ENCODE data around the gene MAPK8IP3.
"Not testable (repeated sequence)": the region's sequence is repeated elsewhere in the genome, so short reads cannot be mapped to it uniquely, and the experiment has no call there.

Gene MAPK8IP3

DNA sequence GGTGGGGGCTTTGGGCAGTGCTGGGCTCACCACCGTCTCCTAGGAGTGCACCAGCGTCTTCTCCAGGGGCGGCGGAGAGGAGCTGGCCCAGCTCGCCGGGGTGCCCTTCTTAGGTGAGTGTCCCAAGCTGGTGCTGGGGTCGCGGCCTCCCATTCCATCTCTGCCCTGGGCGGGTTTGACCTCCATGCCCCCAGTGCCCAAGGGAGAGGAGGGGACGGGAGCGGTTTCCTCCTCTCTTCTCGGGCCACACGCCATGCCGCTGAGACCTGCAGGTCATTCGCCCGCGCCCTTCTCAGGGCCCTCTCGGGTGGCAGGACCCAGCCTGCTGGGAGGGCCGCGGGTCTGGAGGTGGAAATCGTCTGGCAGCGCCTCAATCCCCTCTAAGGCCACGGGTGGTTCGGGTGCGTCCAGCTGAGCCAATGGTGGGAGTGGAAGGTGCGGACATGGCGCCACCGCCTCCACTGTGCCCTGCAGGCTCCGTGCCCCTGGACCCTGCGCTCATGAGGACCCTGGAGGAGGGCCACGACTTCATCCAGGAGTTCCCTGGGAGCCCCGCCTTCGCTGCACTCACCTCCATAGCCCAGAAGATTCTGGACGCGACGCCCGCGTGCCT is 82.2 kb downstream of the MAPK8IP3 start:
- no peak for DNase-seq

DNA sequence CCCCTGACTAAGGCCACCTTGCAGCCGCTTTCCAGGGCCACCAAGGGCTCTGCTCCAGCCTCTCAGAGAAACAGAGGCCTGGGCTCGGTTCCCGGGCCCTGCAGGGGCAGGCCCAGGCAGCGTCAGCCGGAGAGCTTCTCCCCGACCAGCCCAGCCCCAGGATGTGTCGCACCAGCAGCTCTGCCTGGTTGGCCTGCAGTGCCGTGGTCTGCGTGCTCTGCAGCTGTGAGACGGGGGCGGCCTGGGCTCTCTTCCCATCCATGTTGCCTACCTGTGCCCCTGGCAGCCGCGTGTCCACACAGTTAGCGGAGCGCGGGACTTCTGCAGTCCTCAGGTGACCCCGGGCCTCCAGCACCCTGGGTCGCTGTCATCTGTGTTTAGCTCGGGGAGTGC is 82.7 kb downstream of the MAPK8IP3 start:
- no peak for DNase-seq

DNA sequence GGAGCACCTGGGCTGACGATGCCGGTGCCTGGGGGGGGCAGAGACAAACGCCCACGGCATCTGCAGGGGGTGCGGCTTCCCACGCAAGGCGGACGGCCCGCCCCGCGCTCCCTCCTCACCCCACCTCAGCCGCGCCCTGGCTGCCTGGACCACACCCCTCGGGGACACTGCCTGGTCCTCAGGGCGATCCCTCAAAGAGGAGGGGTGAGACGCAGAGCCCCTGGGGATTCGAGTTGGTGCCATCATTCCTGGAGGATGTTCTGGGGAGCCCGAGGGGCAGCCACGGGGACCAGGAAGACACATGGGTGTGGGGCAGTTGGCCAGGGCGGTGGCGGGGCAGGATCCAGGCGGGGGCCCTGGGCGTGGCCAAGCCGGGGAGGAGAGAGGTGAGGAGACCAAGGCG is 83.6 kb downstream of the MAPK8IP3 start:
- no peak for DNase-seq

DNA sequence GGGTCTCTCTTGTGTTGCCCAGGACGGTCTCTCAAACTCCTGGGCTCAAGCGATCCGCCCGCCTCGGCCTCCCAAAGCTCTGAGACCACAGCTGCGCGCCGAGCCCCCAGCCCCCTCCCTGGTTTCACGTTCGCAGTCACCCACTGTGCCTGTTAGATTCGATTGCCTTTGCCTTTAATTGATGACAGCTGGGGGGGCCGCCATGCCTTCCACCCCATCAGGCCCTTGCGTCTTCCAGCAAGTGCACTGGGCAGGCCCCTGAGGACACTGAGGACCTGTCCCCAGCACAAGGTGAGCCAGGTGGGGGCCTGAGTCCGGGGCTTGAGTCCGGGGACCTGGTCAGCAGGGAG is 84.2 kb downstream of the MAPK8IP3 start:
- no peak for DNase-seq

DNA sequence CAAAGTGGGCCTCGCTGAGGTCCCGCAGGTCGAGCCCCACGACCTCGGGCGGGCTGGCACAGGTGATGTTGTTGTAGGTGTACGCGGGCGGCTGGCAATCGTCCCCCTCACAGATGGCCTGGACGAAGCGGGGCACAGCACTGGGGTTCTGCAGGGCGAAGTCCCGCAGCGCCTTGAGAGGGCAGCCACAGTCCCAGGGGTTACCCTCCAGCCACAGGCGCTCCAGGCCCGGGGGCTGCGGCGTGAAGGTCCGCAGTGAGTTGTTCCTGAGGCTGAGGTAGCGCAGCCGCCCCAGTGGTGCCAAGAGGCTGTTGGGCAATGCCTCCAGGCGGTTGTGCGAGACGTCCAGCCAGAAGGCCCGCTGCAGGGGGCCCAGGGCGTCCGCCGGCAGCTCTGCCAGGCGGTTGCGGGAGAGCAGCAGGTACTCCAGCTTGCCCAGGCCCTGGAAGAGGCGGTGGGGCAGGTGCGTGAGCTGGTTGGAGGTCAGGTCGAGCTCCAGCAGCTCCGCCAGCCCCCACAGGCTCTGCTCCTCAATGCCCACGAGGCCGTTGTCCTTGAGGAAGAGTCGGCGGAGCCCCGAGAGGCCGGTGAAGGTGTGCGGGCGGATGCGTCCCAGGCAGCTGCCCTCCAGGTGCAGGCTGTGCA is 84.7 kb downstream of the MAPK8IP3 start:
- DNase-seq, result no peak

DNA sequence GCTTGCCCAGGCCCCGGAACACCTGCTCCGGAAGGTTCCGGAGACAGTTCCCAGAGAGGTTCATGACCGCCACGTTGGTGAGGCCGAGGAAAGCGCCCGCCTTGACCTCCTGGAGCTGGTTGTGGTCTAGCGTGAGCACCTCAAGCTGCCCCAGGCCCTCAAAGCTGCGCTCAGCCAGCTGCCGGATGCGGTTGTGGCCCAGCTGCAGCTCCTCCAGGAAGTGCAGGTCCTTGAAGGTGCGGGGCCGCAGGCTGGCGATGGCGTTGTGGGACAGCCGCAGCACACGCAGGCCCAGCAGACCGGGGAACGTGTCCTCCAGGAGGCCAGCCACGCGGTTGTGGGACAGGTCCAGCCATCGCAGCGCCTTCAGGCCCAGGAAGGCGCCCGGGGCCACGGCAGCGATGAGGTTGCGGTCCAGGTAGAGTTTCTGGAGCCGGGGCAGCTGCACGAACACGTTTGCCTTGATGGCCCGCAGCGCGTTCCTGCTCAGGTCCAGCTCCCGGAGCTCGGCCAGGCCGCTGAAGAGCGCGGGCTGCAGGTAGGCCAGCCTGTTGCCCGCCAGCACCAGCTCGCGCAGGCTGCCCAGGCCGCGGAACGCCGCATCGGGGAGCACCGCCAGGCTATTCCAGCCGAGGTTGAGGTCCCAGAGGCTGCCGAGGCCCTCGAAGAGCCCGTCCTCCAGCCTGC is 85.4 kb downstream of the MAPK8IP3 start:
- DNase-seq, result no peak

DNA sequence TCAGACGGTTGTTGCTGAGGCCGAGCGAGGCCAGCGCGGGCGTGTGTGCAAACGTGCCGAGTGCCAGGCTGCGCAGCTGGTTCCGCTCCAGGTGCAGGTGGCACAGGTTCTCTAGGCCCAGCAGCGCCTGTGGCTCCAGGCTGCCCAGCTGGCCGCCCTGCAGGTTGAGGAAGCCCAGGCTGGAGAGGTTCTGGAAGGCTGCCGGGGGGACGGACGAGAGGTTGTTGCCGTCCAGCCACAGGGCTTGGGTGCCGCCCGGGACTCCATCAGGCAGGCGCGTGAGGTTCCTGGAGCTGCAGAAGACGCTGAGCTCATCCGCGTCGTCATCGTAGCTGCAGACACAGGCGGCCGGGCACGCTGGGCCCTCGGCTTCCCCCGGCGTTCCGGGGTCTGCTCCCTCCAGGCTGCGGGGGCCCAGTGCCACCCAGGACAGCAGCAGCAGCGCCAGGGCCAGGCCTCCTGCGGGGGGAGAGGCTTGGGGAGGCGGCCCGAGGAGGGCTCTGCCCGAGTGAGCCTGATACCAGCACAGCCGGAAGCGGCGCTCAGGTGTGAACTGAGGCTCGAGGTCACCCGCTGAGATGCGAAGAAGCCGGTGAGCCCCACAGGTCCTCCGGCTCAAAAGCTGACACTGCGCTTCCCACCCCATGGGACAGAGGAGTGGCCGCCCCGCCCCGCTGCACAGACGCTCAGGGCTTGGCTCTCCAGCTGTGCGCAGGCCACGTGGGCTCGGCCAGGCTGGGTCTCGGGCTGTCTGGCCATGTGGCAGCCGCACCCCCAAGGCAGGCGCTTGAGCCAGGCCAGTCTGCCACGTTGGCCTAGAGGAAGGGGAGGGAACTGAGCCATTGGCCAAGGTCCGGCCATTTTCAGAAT is 86.2 kb downstream of the MAPK8IP3 start:
- DNase-seq, result no peak

DNA sequence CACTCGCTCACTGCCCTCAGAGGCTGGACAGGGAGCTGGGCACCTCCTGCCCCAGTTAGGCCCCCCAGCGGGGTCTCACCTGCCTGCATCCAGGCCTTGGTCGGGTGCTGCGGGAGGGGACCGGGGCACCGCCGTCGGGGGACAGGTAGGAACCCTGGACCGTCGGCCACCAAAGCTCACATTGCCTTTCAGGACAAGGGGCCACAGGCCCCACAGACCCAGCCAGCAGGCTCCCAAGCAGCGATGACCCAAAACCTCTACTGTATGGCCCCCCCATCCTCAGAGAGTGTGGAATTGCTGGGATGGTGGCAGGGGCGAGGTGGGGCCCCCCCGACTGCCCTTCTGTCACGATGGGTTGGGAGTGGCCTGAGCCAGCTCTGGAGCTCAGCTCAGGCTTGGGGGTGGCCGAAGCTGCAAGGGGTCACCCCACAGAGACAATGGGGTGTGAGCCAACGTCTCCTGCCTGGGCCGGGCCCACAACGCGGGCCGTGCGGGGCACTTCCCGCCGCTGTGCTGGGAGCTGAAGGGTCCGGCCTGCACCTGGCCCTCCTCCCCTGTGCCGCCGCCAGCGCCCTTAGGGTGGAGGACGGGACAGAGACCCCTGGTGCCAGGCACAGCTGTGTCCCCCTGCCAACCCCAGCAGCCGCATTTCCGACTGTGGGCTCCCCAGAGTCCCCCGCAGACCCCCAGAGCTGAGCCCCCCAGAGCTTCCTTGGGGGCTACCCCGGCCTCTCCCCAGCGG is 87.0 kb downstream of the MAPK8IP3 start:
- DNase-seq, result no peak

DNA sequence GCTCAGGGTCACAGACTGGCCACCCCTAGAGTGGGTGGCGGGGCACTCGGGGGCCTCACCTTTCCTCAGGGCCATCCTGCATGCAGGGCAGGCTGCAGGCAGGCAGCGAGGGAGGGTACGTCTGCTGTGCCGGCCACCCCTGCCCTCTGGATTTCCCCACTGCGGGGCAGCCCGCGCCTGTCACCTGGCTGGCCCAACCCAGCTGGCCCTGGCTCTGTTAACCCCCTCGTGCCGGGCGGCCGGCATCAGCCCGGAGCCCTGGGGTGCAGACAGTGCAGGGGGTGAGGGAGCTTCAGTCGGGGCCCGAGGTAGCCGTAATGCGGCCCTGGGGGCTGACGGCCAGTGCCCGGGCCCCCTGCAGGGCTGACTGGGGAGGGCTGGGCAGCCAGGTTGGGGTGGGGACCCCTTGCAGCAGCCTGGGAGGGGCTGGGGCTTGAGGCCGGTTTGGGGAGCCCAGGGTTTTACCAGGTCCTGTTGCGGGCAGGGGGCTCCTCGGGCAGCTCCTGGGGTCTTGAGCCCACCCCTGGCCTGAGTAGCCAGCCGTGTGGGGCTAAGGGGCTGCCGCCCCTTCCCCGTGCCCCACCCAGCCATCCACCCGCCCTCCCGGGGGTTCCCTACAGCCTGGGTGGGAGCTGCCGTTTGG is 87.7 kb downstream of the MAPK8IP3 start, which contains the start of gene IGFALS:
IGFALS (minus strand) TSS at position 128 of the 643 bp plus-strand sequence; CDS start at position 75, 53 bp downstream.
- no peak for DNase-seq

DNA sequence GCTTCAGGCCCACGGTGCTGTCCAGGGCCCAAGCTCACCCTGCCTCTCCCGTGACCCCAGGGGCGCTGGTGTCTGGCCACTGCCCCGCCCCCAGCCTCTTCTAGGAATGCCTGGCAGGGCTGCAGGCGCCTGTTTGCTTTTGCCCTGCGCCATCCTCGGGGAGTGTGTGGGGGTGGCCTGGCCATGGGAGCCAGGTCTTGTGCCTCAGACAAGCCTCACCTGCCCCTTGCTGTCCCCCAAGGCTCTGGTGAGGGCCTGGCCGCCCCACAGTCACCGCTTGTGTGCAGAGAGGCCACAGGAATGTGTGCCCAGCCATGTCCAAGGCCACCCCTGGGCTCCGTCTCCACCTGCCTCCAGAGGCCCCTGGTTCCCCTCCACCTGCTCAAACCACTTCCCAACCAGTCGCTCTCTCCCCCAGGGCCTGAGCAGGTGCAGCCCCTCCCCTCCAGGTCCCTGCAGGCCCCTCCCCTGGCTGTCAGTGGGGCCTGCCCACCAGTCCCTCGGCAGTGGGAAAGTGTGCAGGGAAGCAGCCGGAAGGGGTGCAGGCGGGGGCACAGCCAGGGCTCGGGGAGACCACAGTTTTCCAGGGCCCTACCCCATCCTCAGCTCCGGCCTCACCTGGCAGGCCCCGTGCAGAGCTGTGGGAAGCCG is 88.4 kb downstream of the MAPK8IP3 start:
- DNase-seq, result no peak

DNA sequence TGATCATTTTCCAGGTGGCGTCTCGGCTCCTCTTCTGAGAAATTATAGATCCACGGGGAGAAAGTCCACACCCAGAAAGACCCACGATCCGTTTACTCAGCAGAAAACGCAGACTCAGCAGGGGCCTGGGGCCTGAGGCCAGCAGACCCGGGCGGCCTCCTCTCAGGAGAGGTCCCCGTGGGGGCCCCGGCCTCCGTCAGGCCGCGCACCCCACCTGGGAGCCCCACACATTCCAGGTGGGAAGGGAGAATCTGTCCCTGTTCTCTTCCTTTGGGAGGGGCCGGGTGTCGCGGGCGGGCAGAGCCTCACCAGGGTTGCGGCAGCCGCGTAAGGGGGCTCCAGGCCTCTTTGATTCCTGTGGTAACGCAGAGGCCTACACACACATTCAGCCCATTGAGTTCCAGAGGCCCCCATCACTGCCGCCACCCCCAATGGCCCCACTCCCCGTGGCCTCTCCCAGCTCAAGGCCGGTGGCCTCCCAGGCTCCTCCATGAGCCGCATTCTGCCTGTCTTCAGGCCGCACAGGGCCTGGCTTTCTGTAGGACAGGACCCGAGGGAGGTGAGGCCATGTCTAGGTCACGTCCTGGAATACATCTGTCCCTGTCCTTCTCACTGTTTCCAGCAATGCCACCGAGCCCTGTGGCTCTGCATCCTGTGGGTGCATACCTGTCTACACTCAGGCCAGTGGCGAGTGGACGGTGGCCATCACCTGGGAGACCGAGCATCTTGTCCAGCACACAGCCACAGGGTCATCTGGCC is 89.1 kb downstream of the MAPK8IP3 start:
- DNase-seq, result no peak

DNA sequence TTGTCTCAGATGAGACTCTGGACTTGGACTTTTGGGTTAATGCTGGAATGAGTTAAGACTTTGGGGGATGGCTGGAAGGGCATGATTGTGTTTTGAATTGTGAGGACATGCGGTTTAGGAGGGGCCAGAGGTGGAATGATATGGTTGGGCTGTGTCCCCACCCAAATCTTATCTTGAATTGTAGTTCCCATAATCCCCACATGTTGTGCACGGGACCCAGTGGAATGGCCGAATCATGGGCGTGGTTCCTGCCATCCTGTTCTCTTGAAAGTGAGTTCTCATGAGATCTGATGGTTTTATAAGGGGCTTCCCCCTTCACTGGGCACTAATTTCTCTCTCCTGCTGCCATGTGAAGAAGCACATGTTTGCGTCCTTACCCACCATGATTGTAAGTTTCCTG is 93.3 kb downstream of the MAPK8IP3 start:
- DNase-seq, result not testable (repeated sequence)

DNA sequence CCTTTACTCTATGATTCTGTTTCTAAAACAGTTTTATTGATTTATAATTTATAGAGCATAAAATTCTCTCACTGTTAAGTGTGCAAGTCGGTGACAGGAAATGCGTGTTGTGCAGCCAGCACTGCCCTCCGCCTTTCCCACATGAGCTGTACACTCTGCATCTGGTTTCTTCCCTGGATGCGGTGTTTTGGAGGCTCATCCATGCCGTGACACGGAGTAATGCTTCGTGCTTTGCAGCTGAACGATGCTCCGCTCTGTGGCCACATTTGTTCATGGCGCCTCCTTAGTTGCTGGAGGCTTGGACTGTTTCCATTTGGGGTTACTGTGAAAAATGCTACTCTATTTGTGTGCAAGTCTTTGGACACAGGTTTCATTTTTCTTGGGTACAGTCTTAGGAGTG is 94.7 kb downstream of the MAPK8IP3 start:
- DNase-seq, result no peak

DNA sequence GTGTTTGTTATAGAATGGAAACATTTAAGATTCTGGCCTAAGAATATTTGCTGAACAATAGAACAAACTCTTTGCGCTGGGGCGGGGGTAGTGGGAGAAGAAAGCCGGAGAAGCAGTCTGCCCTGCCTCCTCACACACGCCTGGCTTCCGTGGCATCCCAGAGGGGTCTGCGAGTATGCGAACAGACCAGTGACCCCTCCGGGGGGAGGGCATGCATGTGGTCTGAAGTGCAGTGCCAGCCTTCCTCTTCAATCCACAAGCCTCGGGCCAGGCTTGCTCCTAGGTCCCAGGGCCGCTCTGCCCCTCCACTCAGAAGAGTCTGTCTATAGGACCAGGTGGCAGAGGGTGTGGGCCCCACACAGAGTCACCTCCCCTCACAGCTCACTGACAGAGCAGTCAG is 101.6 kb downstream of the MAPK8IP3 start:
- DNase-seq, result no peak

DNA sequence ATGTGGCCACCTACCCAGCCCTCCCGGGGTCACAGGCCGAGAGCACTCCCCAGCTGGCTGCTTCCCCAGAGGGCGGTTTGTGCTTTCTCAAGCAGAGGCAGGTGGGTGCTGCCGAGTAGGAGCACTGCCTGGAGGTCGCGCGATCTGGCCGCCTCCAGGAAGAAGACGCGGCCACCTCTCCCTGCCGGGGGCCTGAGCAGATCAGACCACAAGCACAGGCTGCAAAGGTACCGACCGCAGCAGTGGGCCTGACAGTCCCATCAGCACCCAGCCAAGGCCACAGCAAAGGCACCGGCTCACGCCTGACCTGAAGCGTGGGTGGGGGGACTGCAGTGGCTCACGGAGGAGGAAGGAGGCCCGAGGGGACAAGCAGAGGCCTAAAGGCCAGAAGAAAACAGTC is 102.7 kb downstream of the MAPK8IP3 start:
- no peak for DNase-seq

DNA sequence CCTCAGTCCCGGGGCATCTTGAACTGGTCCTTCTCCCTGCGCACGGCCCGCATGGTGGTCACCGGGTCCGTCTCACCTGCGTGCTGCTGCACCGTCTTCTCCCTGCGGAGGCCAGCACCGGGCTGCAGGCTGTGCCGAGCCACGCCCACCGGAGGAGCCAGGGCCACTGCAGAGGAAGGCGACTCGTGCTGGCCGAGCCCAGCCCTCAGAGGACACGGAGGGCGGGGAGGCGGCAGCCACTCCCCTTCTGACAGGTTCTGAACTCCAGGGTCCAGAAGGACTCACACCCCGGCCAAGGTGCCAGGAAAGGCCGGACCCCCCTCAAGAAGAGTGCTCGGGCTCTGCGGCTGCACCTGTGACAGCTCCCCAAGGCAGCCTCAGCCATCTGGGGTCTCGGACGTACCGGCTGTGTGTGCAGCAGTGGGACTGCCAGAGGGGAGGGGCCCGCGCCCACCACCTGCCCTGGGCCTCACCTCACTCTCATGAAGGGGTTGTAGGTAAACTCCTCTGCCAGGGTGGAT is 103.3 kb downstream of the MAPK8IP3 start:
- DNase-seq, result no peak

DNA sequence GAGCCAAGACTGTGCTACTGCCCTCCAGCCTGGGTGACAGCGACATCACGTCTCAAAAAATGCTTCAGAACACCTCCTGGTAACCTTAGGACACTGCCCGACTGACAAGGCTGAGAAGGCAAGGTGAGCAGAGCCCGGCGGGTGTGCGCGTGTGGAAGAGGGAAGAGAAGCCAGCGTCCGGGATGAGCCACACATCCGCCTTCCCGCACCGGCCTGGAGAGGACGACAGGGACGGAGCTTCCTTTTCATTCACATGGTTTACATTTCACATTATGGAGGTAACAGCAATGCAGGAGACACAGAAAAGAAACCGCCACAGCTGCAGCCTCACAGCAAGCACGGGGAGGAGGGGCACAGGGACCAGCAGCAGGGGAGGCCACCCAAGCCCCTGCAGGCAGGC is 104.1 kb downstream of the MAPK8IP3 start:
- DNase-seq, result no peak

DNA sequence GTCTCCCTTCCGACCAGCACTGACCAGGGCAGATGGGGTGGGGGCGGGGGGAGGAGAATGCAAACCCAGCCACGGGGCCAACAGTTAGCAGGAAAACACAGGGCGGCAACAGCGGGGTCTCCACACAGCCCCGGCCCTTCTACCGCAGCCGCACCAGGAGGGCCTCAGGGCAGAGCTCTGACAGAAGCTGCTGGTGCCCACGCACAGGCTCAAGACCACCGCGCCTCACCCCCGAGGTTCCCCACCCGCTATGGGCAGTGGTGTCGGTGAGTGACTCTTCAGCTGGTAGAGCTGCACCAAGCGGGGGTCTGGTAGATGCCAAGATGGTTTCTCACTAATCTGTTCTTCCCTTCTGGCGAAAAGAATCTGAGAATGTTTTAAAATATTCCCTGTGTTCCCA is 104.5 kb downstream of the MAPK8IP3 start:
- DNase-seq, result no peak

DNA sequence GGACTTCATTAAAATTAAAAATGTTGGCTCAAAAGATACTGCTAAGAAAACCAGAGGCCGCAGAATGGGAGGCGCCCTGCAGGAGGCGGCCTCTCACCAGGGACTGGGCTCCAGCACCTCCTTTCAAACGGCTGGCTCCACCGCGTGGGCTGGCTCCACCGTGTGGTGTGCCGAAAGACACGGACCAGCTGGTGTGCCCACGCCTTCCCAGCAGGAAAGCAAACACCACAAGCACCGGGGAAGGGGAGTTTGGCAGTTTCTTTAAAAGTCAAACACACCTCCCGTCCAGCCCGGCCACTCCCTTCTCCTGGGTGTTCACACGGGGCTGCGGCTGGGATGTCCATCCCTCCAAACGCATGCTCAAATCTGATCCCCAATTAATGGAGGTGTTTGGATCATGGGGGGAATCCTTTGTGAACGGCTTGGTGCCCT is 106.8 kb downstream of the MAPK8IP3 start:
- no peak for DNase-seq

DNA sequence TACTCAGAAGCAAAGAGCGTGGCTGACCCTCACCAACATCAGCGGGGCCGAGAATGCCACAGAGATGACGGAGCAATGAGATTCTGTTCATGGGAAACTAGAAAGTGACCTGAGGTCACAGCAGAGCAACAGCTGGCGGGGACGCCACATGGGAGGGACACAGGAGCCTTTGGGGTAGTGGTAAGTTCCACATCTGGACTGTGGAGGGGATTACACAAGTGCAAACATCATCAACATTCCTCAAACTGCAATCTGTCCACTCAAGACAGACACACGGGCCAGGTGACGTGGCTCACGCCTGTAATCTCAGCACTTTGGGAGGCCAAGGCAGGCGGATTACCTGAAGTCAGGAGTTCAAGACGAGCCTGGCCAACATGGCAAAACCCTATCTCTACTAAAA is 109.5 kb downstream of the MAPK8IP3 start:
- no peak for DNase-seq

Data from NK-92 treated with Interleukin-12 subunit alpha and Interleukin-12 subunit beta, amount 100 ng/mL, for 24 hours (cell line).